Anterior cingulate cortex (tissue), 58 donors: Measurements from ENCODE around the gene TBC1D22B.

Experiments
- DNase-seq, 58 donors: peaks; one replicate each; lab custom pipeline; 2025; lab: John Stamatoyannopoulos, UW

Gene TBC1D22B

GRCh38 chr6:37347177-37347576 lies 89.6 kb downstream of the TBC1D22B start:
- no peak for DNase-seq

- no peak for DNase-seq
Observed at GRCh38 chr6:37347670-37348111, 90.1 kb downstream of the TBC1D22B start.

GRCh38 chr6:37351027-37351426 lies 93.5 kb downstream of the TBC1D22B start:
- no peak for DNase-seq

- DNase-seq, result no peak
Observed at GRCh38 chr6:37352384-37352783, 94.8 kb downstream of the TBC1D22B start.

- DNase-seq, result peak in 57 of 58 donors; percentile 45 to 92 (median 79)
Observed at GRCh38 chr6:37353761-37354525, 96.4 kb downstream of the TBC1D22B start, which contains the start of gene RNF8. RNF8 (plus strand) TSS chr6:37353983; CDS start chr6:37354165, 182 bp downstream.

- DNase-seq, result peak in 21 of 58 donors; percentile 6 to 51 (median 30)
Observed at GRCh38 chr6:37354526-37355384, 97.2 kb downstream of the TBC1D22B start.

GRCh38 chr6:37357288-37357687 lies 99.7 kb downstream of the TBC1D22B start:
- no peak for DNase-seq

GRCh38 chr6:37357860-37358259 lies 100.3 kb downstream of the TBC1D22B start:
- no peak for DNase-seq

- no peak for DNase-seq
Observed at GRCh38 chr6:37359039-37359438, 101.5 kb downstream of the TBC1D22B start.

GRCh38 chr6:37362101-37362828 lies 104.7 kb downstream of the TBC1D22B start:
- no peak for DNase-seq

- DNase-seq, result peak in 1 of 58 donors; percentile 19
Observed at GRCh38 chr6:37365791-37366190, 108.2 kb downstream of the TBC1D22B start.

GRCh38 chr6:37366910-37367309 lies 109.3 kb downstream of the TBC1D22B start:
- DNase-seq, result no peak

GRCh38 chr6:37368961-37369320 lies 111.4 kb downstream of the TBC1D22B start:
- no peak for DNase-seq

- peak in 2 of 58 donors; percentile 3 to 22 for DNase-seq
Observed at GRCh38 chr6:37369321-37370201, 112.0 kb downstream of the TBC1D22B start.

- DNase-seq, result no peak
Observed at GRCh38 chr6:37371154-37372083, 113.8 kb downstream of the TBC1D22B start.

GRCh38 chr6:37372116-37372515 lies 114.5 kb downstream of the TBC1D22B start:
- DNase-seq, result no peak

GRCh38 chr6:37373822-37374471 lies 116.4 kb downstream of the TBC1D22B start:
- DNase-seq, result peak in 1 of 58 donors; percentile 4

- DNase-seq, result no peak
Observed at GRCh38 chr6:37375376-37375775, 117.8 kb downstream of the TBC1D22B start.
